Hematopoietic multipotent progenitor cell (in vitro differentiated cells): Measurements from ENCODE around the gene LIMK2. TPM values are rescaled to one million over a fixed set of nuclear protein-coding genes. Genes with fewer than 3 reads are reported as not detected.
"Not testable (repeated sequence)": the region's sequence is repeated elsewhere in the genome, so short reads cannot be mapped to it uniquely, and the experiment has no call there.

Experiments used
- DNase-seq, 3 donors: peaks; one replicate each; pipeline ENCODE4 v3.0.0-alpha.2; 2011 to 2015; ENCODE audit warnings: low read depth in 2 of 3, low spot score in 2 of 3
- total RNA-seq: library from RNA; depleted of rRNA; stranded (reverse); fragments of >200 nt; gene quantifications from one replicate; pipeline ENCODE4 v1.2.3, GENCODE V29; 2012

LIMK2 gene
- total RNA-seq, 1 donor: 55.7 TPM

GRCh38 chr22:31287818-31288495 lies 75.9 kb downstream of the LIMK2 start:
- peak in 1 of 3 donors; percentile 40 for DNase-seq

DNA sequence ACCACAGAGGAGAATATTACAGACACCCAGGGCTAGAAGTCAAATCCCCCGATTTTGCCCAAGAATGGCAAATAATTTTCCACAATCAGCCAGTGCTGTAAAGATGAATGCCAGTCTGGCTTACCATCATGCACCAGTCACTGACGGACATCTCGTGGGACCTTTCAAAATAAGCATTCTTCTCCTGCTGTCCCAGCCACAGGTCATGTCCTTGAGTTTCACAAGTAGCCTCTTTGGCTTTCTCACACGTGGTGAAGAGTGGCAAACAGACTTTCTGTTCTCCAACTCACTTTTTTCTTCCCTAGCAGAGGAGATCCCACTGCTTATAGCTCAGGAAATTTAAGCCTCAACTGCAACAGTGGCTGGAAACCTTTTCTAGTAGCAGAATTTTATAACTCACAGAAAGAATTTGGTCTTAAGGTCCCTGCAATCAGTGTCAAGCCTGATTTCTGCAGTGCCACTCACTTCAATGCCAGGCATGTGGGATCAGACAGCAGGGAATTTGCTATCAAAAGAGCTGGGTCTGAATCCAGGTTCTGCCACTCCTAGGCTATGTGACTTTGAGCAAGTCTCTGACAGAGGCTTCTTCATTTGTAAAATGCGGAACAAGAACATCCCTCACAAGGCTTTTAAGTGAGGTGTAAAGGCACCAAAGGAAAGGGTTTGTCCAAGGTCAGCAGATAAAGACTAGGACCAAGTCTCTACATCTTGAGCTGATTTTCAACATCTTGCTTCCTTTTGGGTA lies 76.6 kb downstream of the LIMK2 start:
- DNase-seq: no peak

DNA sequence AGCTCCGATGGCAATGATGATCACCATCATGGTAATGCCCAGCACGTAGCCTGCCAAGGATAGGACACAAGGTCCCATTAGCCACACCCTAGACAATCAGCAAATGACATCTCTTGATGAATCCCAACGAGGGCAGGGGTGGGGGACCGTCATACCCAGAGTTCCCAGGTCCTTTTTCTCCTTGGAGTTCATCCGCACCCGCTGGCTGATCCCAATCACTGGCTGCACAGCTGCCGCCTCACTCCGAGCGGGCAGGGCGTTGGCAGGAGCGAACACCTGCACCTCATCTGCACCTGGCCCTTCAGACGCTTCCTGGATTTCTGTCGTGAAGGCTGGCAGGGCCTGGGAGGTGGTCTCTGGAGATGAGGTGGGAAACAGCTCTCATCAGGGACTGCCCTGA lies 77.2 kb downstream of the LIMK2 start:
- no peak for DNase-seq

- DNase-seq: peak; percentile 88 to 93 (median 88)
These were observed 78.7 kb downstream of the LIMK2 start for GRCh38 chr22:31290494-31291471.

DNA sequence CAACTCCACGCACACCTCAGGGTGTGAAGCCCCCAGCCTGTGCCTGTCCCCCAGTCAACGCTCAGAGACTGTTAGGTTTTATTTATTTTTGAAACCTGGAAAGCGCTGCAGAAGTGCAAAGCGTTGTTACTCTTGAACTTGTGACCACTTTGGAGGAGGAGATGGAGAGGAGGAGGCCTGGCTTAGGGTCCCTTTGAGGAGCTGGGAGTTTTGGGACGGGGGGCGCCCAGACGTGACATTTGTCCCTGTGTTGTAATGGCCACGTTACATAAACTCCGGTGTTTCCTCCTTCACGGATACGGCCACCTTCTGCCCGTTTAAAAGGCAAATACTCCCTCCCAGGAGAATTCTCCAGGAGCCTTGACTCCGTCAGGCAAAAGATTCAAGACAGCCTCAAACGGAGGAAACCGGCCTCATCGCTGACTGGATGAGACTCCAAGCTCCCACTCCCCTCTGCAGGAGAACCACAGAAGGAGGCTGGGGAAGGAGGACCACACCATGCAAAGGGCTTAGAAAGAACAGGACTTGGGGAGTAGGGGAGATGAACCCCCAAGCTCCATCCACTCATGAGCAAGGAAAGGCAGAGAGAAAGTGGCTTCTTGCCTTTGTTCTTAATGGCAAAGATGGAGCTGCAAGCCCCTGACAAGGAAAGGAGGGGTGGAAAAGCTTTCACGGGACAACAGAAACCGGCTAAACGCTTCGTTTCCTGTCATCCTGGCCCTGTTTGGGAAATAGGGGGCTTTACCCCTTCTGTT lies 79.6 kb downstream of the LIMK2 start:
- no peak for DNase-seq

DNA sequence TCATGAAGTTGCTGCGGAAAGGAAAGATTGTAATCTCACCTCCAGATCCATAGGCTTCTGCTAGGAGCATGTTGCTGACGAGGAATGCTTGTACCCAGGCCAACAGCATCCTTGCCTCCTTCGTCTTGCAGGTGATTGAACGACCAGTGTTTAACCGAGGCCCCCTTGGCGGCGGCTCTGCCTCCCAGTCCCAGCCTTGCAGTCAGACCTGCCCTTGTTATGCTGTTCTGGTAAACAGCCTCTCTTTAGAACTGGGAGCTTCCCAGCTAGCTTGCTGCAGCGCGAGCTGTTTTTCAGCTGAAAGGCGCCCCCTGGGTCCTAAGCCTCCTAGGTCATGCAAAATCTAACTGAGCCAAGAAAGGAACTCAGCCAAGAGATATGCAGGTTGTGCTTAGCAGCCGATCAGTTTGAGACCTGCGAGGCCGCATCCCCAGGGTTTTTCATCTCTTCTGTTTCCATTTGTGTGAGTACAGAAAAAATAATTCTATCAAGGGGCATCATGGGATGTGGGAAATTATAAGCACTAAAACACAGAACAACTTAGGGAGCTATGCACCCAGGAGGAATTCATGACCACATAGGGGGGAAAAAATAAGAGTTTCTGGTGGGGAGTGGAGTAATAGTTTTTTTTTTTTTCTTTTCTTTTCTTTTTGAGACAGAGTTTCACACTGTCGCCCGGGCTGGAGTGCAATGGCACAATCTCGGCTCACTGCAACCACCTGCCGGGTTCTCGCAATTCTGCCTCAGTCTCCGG lies 80.3 kb downstream of the LIMK2 start, which contains the start of gene PIK3IP1:
Gene PIK3IP1, minus strand, starts transcription at position 253 of the 754 bp plus-strand sequence. Its CDS starts 144 bp downstream, at position 109.
- peak in 2 of 3 donors; percentile 79 to 81 for DNase-seq

- DNase-seq: no peak
These were observed 83.3 kb downstream of the LIMK2 start for GRCh38 chr22:31295360-31295759.

DNA sequence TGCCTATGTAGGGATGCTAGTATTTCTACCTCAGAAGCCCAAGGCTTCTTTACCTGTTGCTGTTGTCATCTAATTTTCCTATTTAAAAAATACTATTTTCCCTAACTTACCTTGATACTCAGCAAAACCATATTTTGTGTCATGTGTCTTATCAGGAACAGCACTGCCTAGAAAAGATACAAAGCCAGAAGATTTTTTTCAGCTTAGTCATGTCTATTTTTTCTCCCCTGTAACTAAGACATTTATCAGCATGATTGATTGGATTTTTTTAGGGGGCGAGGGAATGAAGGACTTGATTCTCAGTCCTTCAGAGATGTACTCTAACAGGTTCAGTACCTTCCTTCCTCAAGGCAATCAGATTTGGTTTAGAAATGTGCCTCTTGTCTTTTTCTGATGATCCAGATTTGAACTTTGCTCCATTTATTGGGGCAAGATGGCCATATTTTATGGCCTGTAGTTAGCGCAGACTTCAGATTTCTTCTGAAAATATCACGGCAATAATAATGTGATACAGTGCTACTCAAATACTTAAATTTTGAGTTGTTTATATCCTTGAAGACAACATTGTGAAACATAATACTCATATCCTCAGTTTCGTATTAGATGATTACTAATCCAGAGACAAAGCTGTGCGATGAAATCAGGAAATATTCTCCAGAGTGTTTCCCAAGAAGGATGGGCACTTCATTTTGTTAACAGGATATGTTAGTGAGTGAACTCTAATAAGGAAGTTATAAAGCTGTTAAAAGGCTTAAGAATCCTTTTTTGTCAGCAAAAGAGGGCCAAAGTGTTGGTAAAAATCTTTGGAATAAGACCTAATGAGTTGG lies 83.9 kb downstream of the LIMK2 start:
- DNase-seq: no peak

DNA sequence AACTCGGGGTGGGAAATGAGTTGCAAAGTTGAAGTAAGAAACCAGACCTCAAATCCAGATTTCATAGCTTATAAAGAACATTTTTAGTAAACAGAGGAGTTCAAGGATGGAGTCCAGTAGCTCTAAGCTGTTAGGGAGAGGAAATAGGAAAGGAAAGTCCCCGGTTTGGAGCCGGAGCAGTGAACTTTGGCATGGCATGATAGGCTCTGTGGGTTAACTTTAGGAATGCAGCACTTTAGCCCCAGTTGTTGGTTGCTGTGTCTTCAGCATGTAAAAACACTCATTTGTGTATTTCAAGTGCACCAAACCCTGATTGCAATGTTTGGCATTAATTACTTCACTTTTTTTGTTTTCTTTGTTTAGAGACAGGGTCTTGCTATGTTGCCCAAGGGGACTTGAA lies 88.8 kb downstream of the LIMK2 start:
- DNase-seq: no peak

GRCh38 chr22:31302006-31302405 lies 89.9 kb downstream of the LIMK2 start:
- no peak for DNase-seq

GRCh38 chr22:31302537-31302936 lies 90.4 kb downstream of the LIMK2 start:
- DNase-seq: no peak

GRCh38 chr22:31305194-31305593 lies 93.1 kb downstream of the LIMK2 start:
- DNase-seq: no peak

- no peak for DNase-seq
These were observed 96.1 kb downstream of the LIMK2 start for GRCh38 chr22:31308181-31308580.

DNA sequence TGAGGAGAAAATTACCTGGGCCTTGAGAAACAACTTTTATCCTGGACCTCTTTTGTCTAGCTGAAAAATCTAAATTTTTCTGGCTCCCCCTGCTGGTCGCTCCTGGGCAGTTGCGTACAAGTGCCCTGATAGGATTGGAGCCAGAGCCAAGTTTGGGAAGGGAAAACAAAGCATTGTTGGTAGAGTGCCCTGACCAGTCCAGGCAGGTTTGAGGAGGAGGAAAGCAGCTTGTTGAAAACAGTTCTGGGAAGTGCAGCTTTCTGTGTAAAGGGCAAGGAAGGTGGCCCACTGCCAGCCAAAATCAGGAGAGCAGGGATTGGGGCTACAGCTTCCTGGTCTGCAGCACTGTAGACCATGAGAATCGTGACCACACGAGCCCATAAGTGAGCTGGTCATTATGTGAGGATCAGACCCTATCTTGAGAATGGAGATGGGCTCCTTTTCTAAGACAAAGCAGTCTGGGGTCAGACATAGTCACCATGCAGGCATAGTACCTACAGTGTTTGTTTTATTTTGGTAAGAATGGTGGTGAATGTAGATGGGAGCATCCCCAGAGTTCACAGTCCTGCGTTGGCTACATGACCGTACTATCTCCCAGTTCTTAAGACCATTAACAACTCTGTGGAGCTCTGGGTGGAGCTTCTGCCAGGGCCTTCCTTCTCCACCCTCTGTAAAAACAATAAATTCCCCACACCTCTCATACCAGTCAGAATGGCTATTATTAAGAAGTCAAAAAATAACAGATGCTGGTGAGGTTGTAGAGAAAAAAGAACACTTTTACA lies 101.5 kb downstream of the LIMK2 start:
- peak in 2 of 3 donors; percentile 39 to 59 for DNase-seq

- not testable (repeated sequence) for DNase-seq
These were observed 102.1 kb downstream of the LIMK2 start for GRCh38 chr22:31314220-31314619.

GRCh38 chr22:31321421-31321820 lies 109.3 kb downstream of the LIMK2 start:
- no peak for DNase-seq

- no peak for DNase-seq
These were observed 111.8 kb downstream of the LIMK2 start for GRCh38 chr22:31323578-31324550.
